ENCODE results near the gene CDK14.

DNA sequence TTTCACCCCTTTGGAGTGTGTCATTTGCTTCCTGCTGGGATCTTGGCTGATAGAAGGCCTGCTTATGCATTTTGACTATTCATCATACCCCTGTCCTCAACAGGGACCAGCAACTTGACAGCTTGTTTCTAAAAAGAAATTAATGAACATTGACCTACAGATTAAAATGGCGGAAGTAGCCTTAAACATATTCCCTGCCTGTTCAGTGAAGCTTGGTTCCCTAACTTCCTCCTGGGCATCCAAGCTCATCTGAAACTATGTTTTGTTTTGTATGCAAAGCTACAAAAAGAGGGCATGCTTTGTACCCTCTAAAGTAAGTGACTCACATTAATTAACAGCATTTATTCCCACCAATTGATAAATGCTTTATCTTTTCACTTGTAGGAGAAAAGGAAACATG is 26.8 kb upstream of the CDK14 start:
- TF ChIP-seq, protein P1, sequence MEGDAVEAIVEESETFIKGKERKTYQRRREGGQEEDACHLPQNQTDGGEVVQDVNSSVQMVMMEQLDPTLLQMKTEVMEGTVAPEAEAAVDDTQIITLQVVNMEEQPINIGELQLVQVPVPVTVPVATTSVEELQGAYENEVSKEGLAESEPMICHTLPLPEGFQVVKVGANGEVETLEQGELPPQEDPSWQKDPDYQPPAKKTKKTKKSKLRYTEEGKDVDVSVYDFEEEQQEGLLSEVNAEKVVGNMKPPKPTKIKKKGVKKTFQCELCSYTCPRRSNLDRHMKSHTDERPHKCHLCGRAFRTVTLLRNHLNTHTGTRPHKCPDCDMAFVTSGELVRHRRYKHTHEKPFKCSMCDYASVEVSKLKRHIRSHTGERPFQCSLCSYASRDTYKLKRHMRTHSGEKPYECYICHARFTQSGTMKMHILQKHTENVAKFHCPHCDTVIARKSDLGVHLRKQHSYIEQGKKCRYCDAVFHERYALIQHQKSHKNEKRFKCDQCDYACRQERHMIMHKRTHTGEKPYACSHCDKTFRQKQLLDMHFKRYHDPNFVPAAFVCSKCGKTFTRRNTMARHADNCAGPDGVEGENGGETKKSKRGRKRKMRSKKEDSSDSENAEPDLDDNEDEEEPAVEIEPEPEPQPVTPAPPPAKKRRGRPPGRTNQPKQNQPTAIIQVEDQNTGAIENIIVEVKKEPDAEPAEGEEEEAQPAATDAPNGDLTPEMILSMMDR (IDR thresholded peaks at IDR 0.05), result no peak
- TF ChIP-seq POLR2A (IDR thresholded peaks at IDR 0.05), result no peak

Measured in esophagus squamous epithelium (tissue), 4 donors.